ENCODE measurements around the gene MOBP. TPM values are rescaled to one million over a fixed set of nuclear protein-coding genes. Genes with fewer than 3 reads are reported as not detected.

The MOBP gene
- total and polyA plus RNA-seq, 9 of the 15 experiments (the other 6 are each of a cell fraction or from before 2014, with no cell fraction given) = 0.09 to 0.33 (median 0.11) TPM; not detected in 4

- TF ChIP-seq CLOCK (CRISPR knock-in tag; IDR thresholded peaks at IDR 0.05; ENCODE audit: borderline replicate concordance) (no peak), SNAPC5 (CRISPR knock-in tag; IDR thresholded peaks at IDR 0.05) (no peak), ZNF407 (IDR thresholded peaks at IDR 0.05; ENCODE audit: low read depth) (no peak)
Observed at GRCh38 chr3:39454591-39455217, 12.8 kb upstream of the MOBP start (continued).

Data from K562 (cell line).